Fibroblast of lung (primary cell): ENCODE results near the gene ZNF526.

Source experiments
- CTCF ChIP-seq, 2 donors: IDR thresholded peaks in 1 of 2; conservative IDR thresholded peaks in 1 of 2; 1 replicate in 1 of 2; 2 replicates in 1 of 2; pipeline ENCODE4 v1.5.1; 2011 to 2012; ENCODE audit warnings: low read length in 2 of 2, control low read depth in 1 of 2, inconsistent platforms in 1 of 2, low read depth in 1 of 2, mild to moderate bottlenecking in 1 of 2
- EZH2 ChIP-seq: IDR thresholded peaks from 2 replicates; pipeline ENCODE4 v1.5.1; 2012; ENCODE audit warnings: low read length, control low read depth, mild to moderate bottlenecking; ENCODE audit errors: missing control alignments

GRCh38 chr19:42177686-42178019 lies 42.5 kb upstream of the ZNF526 start:
- TF ChIP-seq CTCF (conservative IDR thresholded peaks at IDR 0.05 in 1 of 2, IDR thresholded peaks at IDR 0.05 in 1 of 2; ENCODE audit: low read depth in 1 of 2, low read length in 2 of 2) (no peak), EZH2 (peak; percentile 38)
